ENCODE data around the gene GALNT9.

Gene GALNT9

GRCh38 chr12:132163911-132164288 is 165.5 kb downstream of the GALNT9 start:
- ATAC-seq = peak; percentile 21; the same call in 2 of the 3 replicates
- no peak for TF ChIP-seq CSDC2 (CRISPR knock-in tag; IDR thresholded peaks at IDR 0.05)
- no peak for TF ChIP-seq ZFP30 (CRISPR knock-in tag; IDR thresholded peaks at IDR 0.05)
- no peak for TF ChIP-seq ZNF8 (CRISPR knock-in tag; IDR thresholded peaks at IDR 0.05)
- no peak for TF ChIP-seq OSR1 (CRISPR knock-in tag; IDR thresholded peaks at IDR 0.05)
- TF ChIP-seq, protein P1, sequence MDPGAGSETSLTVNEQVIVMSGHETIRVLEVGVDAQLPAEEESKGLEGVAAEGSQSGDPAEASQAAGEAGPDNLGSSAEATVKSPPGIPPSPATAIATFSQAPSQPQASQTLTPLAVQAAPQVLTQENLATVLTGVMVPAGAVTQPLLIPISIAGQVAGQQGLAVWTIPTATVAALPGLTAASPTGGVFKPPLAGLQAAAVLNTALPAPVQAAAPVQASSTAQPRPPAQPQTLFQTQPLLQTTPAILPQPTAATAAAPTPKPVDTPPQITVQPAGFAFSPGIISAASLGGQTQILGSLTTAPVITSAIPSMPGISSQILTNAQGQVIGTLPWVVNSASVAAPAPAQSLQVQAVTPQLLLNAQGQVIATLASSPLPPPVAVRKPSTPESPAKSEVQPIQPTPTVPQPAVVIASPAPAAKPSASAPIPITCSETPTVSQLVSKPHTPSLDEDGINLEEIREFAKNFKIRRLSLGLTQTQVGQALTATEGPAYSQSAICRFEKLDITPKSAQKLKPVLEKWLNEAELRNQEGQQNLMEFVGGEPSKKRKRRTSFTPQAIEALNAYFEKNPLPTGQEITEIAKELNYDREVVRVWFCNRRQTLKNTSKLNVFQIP (CRISPR knock-in tag; IDR thresholded peaks at IDR 0.05; ENCODE audit: borderline replicate concordance, low read depth) = no peak
- TF ChIP-seq ZNF70 (CRISPR knock-in tag; IDR thresholded peaks at IDR 0.05) = no peak
- TF ChIP-seq ARNTL (CRISPR knock-in tag; IDR thresholded peaks at IDR 0.05; ENCODE audit: borderline replicate concordance, low read depth) = no peak
- TF ChIP-seq RARB (CRISPR knock-in tag; IDR thresholded peaks at IDR 0.05) = no peak
- no peak for TF ChIP-seq ZFP3 (CRISPR knock-in tag; IDR thresholded peaks at IDR 0.05)
- no peak for TF ChIP-seq PPARA (CRISPR knock-in tag; IDR thresholded peaks at IDR 0.05; ENCODE audit: borderline replicate concordance)
- no peak for TF ChIP-seq CSRNP3 (CRISPR knock-in tag; IDR thresholded peaks at IDR 0.05)

- TF ChIP-seq GLIS3 (CRISPR knock-in tag; IDR thresholded peaks at IDR 0.05) (no peak), PPARA (CRISPR knock-in tag; IDR thresholded peaks at IDR 0.05; ENCODE audit: borderline replicate concordance) (no peak)
- peak; percentile 39 for ATAC-seq
These were observed 166.1 kb downstream of the GALNT9 start for GRCh38 chr12:132163041-132163910.

DNA sequence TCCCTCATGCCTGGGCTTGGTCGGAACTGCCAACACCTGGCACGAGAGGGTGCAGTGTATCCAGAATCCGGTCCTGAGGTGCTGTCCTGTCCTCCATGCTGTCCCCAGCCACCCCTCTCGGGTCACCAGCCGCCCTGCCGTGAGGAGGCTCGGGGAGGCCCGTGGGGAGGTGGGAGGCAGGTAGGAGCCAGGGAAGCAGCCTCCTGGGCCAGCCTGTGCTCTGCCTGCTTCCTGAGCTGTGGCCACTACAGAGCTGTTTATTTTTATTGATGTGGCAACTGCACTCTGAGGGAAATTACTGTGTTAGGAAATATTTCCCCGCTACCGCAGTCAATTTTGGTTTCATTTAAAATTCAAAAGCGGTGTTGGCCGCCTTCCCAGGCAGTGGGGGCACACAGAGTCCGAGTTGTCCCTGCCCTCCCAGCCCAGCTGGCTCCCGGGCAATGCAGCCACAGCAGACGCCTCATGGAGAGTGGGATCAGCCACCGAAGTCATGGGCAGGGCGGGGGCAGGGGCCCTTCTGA is 166.8 kb downstream of the GALNT9 start:
- peak; percentile 80 for ATAC-seq

More for the DNA sequence above, 166.8 kb downstream of the GALNT9 start:
- TF ChIP-seq CSDC2 (CRISPR knock-in tag; IDR thresholded peaks at IDR 0.05) (no peak), TSHZ2 (CRISPR knock-in tag; IDR thresholded peaks at IDR 0.05) (no peak), PATZ1 (CRISPR knock-in tag; IDR thresholded peaks at IDR 0.05; ENCODE audit: borderline replicate concordance) (peak; percentile 39; the same call in 1 of the 2 replicates), RARB (CRISPR knock-in tag; IDR thresholded peaks at IDR 0.05) (no peak), BACH2 (CRISPR knock-in tag; IDR thresholded peaks at IDR 0.05; ENCODE audit: borderline replicate concordance) (no peak), GLIS3 (CRISPR knock-in tag; IDR thresholded peaks at IDR 0.05) (no peak)
